Loucy (cell line): ENCODE results near the gene BCDIN3D.

Experiments
- H2AFZ ChIP-seq: fragments of 200-600 bp; sonication (generic); 2 replicates; pipeline ENCODE4 v1.6.0; 2016; ENCODE audit warnings: antibody characterized with exemption, mild to moderate bottlenecking, low read length, moderate library complexity
- H3F3A ChIP-seq: fragments of 200-600 bp; 2 replicates; pipeline ENCODE4 v1.6.0; 2016; ENCODE audit warnings: antibody characterized with exemption, low read depth, mild to moderate bottlenecking
- H3K27me3 ChIP-seq: fragments of 200-600 bp; sonication (generic); 2 replicates; pipeline ENCODE4 v1.6.1; 2014; ENCODE audit warnings: low read length, mild to moderate bottlenecking; ENCODE audit not compliant: insufficient read depth, poor library complexity, severe bottlenecking
- H3K36me3 ChIP-seq: fragments of 200-600 bp; sonication (generic); 2 replicates; pipeline ENCODE4 v1.6.1; 2016; ENCODE audit warnings: low read length; ENCODE audit not compliant: insufficient read depth
- H3K4me1 ChIP-seq: fragments of 200-600 bp; sonication (generic); 2 replicates; pipeline ENCODE4 v1.5.1; 2014; ENCODE audit warnings: low read length, mild to moderate bottlenecking; ENCODE audit not compliant: insufficient read depth, poor library complexity, severe bottlenecking
- H3K4me2 ChIP-seq: fragments of 200-600 bp; sonication (generic); 2 replicates; pipeline ENCODE4 v1.6.0; 2014; ENCODE audit warnings: antibody characterized with exemption, low read length, low read depth, mild to moderate bottlenecking; ENCODE audit not compliant: poor library complexity, severe bottlenecking
- H3K4me3 ChIP-seq: fragments of 200-600 bp; sonication (generic); 2 replicates; pipeline ENCODE4 v1.5.1; 2014; ENCODE audit warnings: low read length, mild to moderate bottlenecking, mixed read lengths; ENCODE audit not compliant: poor library complexity, severe bottlenecking
- H3K79me2 ChIP-seq: fragments of 200-600 bp; sonication (generic); 2 replicates; pipeline ENCODE4 v1.6.1; 2014; ENCODE audit warnings: low read length; ENCODE audit not compliant: insufficient read depth
- H3K9ac ChIP-seq: fragments of 200-600 bp; sonication (generic); 2 replicates; pipeline ENCODE4 v1.6.0; 2014; ENCODE audit warnings: mild to moderate bottlenecking, low read depth, low read length, moderate library complexity; ENCODE audit not compliant: poor library complexity, severe bottlenecking
- H3K9me2 ChIP-seq: fragments of 200-600 bp; sonication (generic); replicated peaks from 2 replicates; pipeline ENCODE4 v1.6.1; 2016; ENCODE audit warnings: low read depth, low read length, mixed read lengths
- H3K9me3 ChIP-seq: fragments of 200-600 bp; sonication (generic); 2 replicates; pipeline ENCODE4 v1.6.1; 2014; ENCODE audit warnings: mild to moderate bottlenecking, antibody characterized with exemption, low read length, low read depth; ENCODE audit not compliant: insufficient read depth
- H4K20me1 ChIP-seq: fragments of 200-600 bp; sonication (generic); 2 replicates; pipeline ENCODE4 v1.6.0; 2014; ENCODE audit warnings: antibody characterized with exemption, low read length, mild to moderate bottlenecking; ENCODE audit not compliant: insufficient read depth, poor library complexity, severe bottlenecking
- EZH2phosphoT487 ChIP-seq: fragments of 200-600 bp; IDR thresholded peaks from 2 replicates; pipeline ENCODE4 v1.6.1; 2018; ENCODE audit warnings: antibody characterized with exemption, mild to moderate bottlenecking, moderate library complexity, borderline replicate concordance
- TF ChIP-seq, protein P1 (sequence below): fragments of 200-600 bp; sonication (generic); conservative IDR thresholded peaks from 2 replicates; pipeline ENCODE4 v1.5.1; 2014; ENCODE audit warnings: mild to moderate bottlenecking, antibody characterized with exemption, low read length

BCDIN3D gene

GRCh38 chr12:49800421-49801140 is 42.3 kb downstream of the BCDIN3D start:
- H3K9ac ChIP-seq = no peak overlapping the region
- H3K4me3 ChIP-seq = no peak overlapping the region
- no peak for TF ChIP-seq EZH2phosphoT487
- TF ChIP-seq, protein P1, sequence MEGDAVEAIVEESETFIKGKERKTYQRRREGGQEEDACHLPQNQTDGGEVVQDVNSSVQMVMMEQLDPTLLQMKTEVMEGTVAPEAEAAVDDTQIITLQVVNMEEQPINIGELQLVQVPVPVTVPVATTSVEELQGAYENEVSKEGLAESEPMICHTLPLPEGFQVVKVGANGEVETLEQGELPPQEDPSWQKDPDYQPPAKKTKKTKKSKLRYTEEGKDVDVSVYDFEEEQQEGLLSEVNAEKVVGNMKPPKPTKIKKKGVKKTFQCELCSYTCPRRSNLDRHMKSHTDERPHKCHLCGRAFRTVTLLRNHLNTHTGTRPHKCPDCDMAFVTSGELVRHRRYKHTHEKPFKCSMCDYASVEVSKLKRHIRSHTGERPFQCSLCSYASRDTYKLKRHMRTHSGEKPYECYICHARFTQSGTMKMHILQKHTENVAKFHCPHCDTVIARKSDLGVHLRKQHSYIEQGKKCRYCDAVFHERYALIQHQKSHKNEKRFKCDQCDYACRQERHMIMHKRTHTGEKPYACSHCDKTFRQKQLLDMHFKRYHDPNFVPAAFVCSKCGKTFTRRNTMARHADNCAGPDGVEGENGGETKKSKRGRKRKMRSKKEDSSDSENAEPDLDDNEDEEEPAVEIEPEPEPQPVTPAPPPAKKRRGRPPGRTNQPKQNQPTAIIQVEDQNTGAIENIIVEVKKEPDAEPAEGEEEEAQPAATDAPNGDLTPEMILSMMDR = no peak
- H3F3A ChIP-seq = no peaks in the 10 kb centered on the region
- H3K9me2 ChIP-seq = no peaks in the 10 kb centered on the region
- peaks cover 71% of the 10 kb centered on the region; the same call in 1 of the 2 replicates for H3K36me3 ChIP-seq
- H3K4me2 ChIP-seq = no peak overlapping the region
- H3K4me1 ChIP-seq = no peaks in the 10 kb centered on the region
- H3K9me3 ChIP-seq = no peaks in the 10 kb centered on the region
- no peak overlapping the region for H2AFZ ChIP-seq
- H3K27me3 ChIP-seq = no peaks in the 10 kb centered on the region
- H4K20me1 ChIP-seq = no peaks in the 10 kb centered on the region
- no peaks in the 10 kb centered on the region for H3K79me2 ChIP-seq

DNA sequence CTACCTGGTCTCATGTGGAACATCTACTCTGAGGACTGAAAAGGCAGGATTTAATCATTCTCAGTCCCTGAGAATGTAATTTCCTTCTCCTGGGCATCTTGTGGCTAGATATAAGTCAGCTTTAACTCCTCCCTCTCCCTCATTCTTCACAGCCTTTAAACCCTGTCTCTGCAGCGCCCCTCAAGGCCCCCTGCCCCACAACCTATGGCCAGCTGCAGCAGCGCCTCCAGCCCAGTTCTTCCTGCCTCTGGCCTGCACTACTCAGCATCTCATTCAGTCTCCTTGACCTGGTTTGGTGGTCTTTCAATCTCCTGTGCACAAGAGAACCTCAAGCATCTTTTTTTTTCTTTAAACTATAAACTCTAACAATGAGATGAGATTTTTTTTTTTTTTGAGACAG is 44.0 kb downstream of the BCDIN3D start:
- Histone ChIP-seq H3F3A (no peaks in the 10 kb centered on the region), H3K79me2 (no peaks in the 10 kb centered on the region), H4K20me1 (no peaks in the 10 kb centered on the region), H3K9me2 (no peaks in the 10 kb centered on the region), H3K4me1 (no peaks in the 10 kb centered on the region), H3K27me3 (no peaks in the 10 kb centered on the region), H3K9ac (no peak overlapping the region), H3K36me3 (peaks cover 55% of the 10 kb centered on the region; the same call in 1 of the 2 replicates), H3K9me3 (no peaks in the 10 kb centered on the region), H2AFZ (no peak overlapping the region), H3K4me3 (no peak overlapping the region), H3K4me2 (no peak overlapping the region)
- no peak for TF ChIP-seq EZH2phosphoT487
- TF ChIP-seq, protein P1 = no peak

DNA sequence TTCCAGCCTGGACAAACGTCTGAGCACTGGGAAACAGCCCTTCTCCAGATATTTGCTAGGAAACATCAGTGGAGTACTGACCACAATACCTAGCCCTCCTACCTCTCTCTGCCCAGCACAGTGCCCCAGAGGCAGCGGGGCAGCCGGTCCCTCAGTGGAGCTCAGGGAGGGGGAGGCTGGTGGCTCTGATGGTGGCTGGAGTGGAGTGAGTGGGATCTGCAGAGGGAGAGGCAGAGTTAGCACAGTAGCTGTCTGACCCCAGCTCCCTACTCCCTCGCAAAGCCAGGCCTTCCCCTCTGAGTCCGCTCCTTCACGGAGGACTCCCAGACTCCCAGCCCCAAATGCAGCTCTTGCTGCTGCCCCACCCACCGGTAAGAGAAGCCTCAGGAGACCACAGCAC is 44.7 kb downstream of the BCDIN3D start:
- Histone ChIP-seq H3K9me2 (no peaks in the 10 kb centered on the region), H3K4me1 (no peaks in the 10 kb centered on the region), H2AFZ (no peak overlapping the region), H4K20me1 (no peaks in the 10 kb centered on the region), H3F3A (no peaks in the 10 kb centered on the region), H3K27me3 (no peaks in the 10 kb centered on the region), H3K9me3 (no peaks in the 10 kb centered on the region), H3K9ac (no peak overlapping the region), H3K4me2 (no peak overlapping the region), H3K4me3 (no peak overlapping the region), H3K79me2 (no peaks in the 10 kb centered on the region), H3K36me3 (peaks cover 50% of the 10 kb centered on the region; the same call in 1 of the 2 replicates)
- TF ChIP-seq, protein P1 = no peak
- TF ChIP-seq EZH2phosphoT487 = no peak
